Vagina (tissue), 2 donors: ENCODE results near the gene SLC37A1.
"Not testable (repeated sequence)": the region's sequence is repeated elsewhere in the genome, so short reads cannot be mapped to it uniquely, and the experiment has no call there.

Experiments
- CTCF ChIP-seq, 3 experiments: fragments of 450-650 bp in 2 of 3; fragments of 200-600 bp in 1 of 3; sonication (generic) in 1 of 3; IDR thresholded peaks; one replicate each; pipeline ENCODE4 v1.5.1; 2017 to 2019; ENCODE audit warnings: antibody characterized with exemption in 3 of 3, mild to moderate bottlenecking in 2 of 3, moderate library complexity in 2 of 3
- POLR2A ChIP-seq, 2 donors: fragments of 450-650 bp; IDR thresholded peaks; one replicate each; pipeline ENCODE4 v1.6.1; 2017; ENCODE audit warnings: antibody characterized with exemption in 2 of 2, mild to moderate bottlenecking in 2 of 2, moderate library complexity in 2 of 2
- POLR2AphosphoS5 ChIP-seq, 2 donors: sonication (generic); formaldehyde crosslinking; IDR thresholded peaks; one replicate each; pipeline ENCODE4 v1.9.0; 2017; ENCODE audit warnings: antibody characterized with exemption in 2 of 2, mild to moderate bottlenecking in 2 of 2, low read depth in 1 of 2; ENCODE audit not compliant: insufficient read depth in 1 of 2

GRCh38 chr21:42628466-42629061 lies 114.9 kb downstream of the SLC37A1 start:
- TF ChIP-seq CTCF (IDR thresholded peaks at IDR 0.05); POLR2A (IDR thresholded peaks at IDR 0.05); POLR2AphosphoS5 (IDR thresholded peaks at IDR 0.05; ENCODE audit: insufficient read depth in 1 of 2, low read depth in 1 of 2): not testable (repeated sequence)
